WTC11 (cell line): ENCODE data around the gene BLOC1S4. TPM values are rescaled to one million over a fixed set of nuclear protein-coding genes. Genes with fewer than 3 reads are reported as not detected.

Experiments
- ATAC-seq: fragments of 200-7000 bp; cut with Tn5 transposase; 2 replicates; pipeline ENCODE4 v1.10.0; 2021; ENCODE audit warnings: mild to moderate bottlenecking, moderate library complexity
- CTCF ChIA-PET: fragments of 300-600 bp; sonication (Branson Sonifier 250); formaldehyde crosslinking; loops from one replicate; lab custom pipeline; 2021; ENCODE audit warnings: antibody characterized with exemption; lab: Charles Lee
- POLR2A ChIA-PET: fragments of 350-600 bp; sonication (Branson Sonifier 250); formaldehyde crosslinking; loops from one replicate; lab custom pipeline; 2021; ENCODE audit warnings: antibody characterized with exemption; lab: Charles Lee
- DNase-seq: peaks from one replicate; pipeline ENCODE4 v3.0.0; 2021; ENCODE audit warnings: low spot score
- H3K27ac Mint-ChIP-seq: 2 replicates; pipeline ENCODE4 v1.8.0; 2021; ENCODE audit warnings: mixed read lengths
- H3K27me3 Mint-ChIP-seq: 2 replicates; pipeline ENCODE4 v1.8.0; 2021; ENCODE audit warnings: low read depth, mild to moderate bottlenecking, moderate library complexity, mixed read lengths
- H3K36me3 Mint-ChIP-seq: 2 replicates; pipeline ENCODE4 v1.8.0; 2021; ENCODE audit warnings: mixed read lengths
- H3K4me1 Mint-ChIP-seq: 2 replicates; pipeline ENCODE4 v1.8.0; 2022; ENCODE audit warnings: mixed read lengths
- H3K4me3 Mint-ChIP-seq: 2 replicates; pipeline ENCODE4 v1.8.0; 2021; ENCODE audit warnings: mild to moderate bottlenecking, moderate library complexity, mixed read lengths
- H3K9me3 Mint-ChIP-seq: 2 replicates; pipeline ENCODE4 v1.8.0; 2021; ENCODE audit warnings: mixed read lengths
- ATF6 ChIP-seq: sonication (generic); formaldehyde crosslinking; IDR thresholded peaks from 2 replicates; pipeline ENCODE4 v1.8.1; 2023; ENCODE audit warnings: mild to moderate bottlenecking, missing genetic modification reagents
- CTCF ChIP-seq: fragments of 200-600 bp; IDR thresholded peaks from 2 replicates; pipeline ENCODE4 v1.8.0; 2022; ENCODE audit warnings: antibody characterized with exemption
- FOXP4 ChIP-seq: sonication (generic); formaldehyde crosslinking; IDR thresholded peaks from 2 replicates; pipeline ENCODE4 v1.8.0; 2022; ENCODE audit warnings: mild to moderate bottlenecking, missing genetic modification reagents
- GTF2I ChIP-seq: fragments of 250-450 bp; sonication (Bioruptor Pico); conservative IDR thresholded peaks from 2 replicates; pipeline ENCODE4 v1.4.0; 2021; ENCODE audit warnings: mild to moderate bottlenecking
- HMGA2 ChIP-seq: fragments of 250-450 bp; sonication (Bioruptor Pico); IDR thresholded peaks from 2 replicates; pipeline ENCODE4 v1.4.0; 2021; ENCODE audit warnings: mild to moderate bottlenecking, moderate library complexity
- IRF1 ChIP-seq: sonication (generic); formaldehyde crosslinking; IDR thresholded peaks from 2 replicates; pipeline ENCODE4 v1.8.0; 2023; ENCODE audit warnings: missing genetic modification reagents
- JUN ChIP-seq: sonication (generic); formaldehyde crosslinking; IDR thresholded peaks from 2 replicates; pipeline ENCODE4 v1.8.0; 2023; ENCODE audit warnings: mild to moderate bottlenecking, missing genetic modification reagents
- NR2C2 ChIP-seq: sonication (generic); formaldehyde crosslinking; IDR thresholded peaks from 2 replicates; pipeline ENCODE4 v1.8.0; 2022; ENCODE audit warnings: mild to moderate bottlenecking, missing genetic modification reagents
- SOX15 ChIP-seq: fragments of 250-450 bp; sonication (Bioruptor Pico); IDR thresholded peaks from 2 replicates; pipeline ENCODE4 v1.9.0; 2021; ENCODE audit warnings: mild to moderate bottlenecking
- TCF7 ChIP-seq: sonication (generic); formaldehyde crosslinking; IDR thresholded peaks from 2 replicates; pipeline ENCODE4 v1.8.0; 2022; ENCODE audit warnings: mild to moderate bottlenecking, low read depth, missing genetic modification reagents, moderate library complexity
- TP53 ChIP-seq: sonication (generic); formaldehyde crosslinking; IDR thresholded peaks from 2 replicates; pipeline ENCODE4 v1.8.1; 2023; ENCODE audit warnings: mild to moderate bottlenecking, missing genetic modification reagents
- ZBTB43 ChIP-seq: sonication (generic); formaldehyde crosslinking; IDR thresholded peaks from 2 replicates; pipeline ENCODE4 v1.8.1; 2023; ENCODE audit warnings: mild to moderate bottlenecking, missing genetic modification reagents
- ZMAT4 ChIP-seq: fragments of 250-450 bp; sonication (Bioruptor Pico); IDR thresholded peaks from 2 replicates; pipeline ENCODE4 v1.9.0; 2021; ENCODE audit warnings: mild to moderate bottlenecking
- ZNF121 ChIP-seq: sonication (generic); formaldehyde crosslinking; IDR thresholded peaks from 2 replicates; pipeline ENCODE4 v1.8.0; 2023; ENCODE audit warnings: missing genetic modification reagents
- ZNF232 ChIP-seq: sonication (generic); formaldehyde crosslinking; IDR thresholded peaks from 2 replicates; pipeline ENCODE4 v1.8.0; 2022; ENCODE audit warnings: mild to moderate bottlenecking, missing genetic modification reagents
- ZNF425 ChIP-seq: fragments of 250-450 bp; sonication (Bioruptor Pico); conservative IDR thresholded peaks from 2 replicates; pipeline ENCODE4 v1.9.0; 2021; ENCODE audit warnings: mild to moderate bottlenecking
- ZNF532 ChIP-seq: fragments of 250-450 bp; sonication (Bioruptor Pico); IDR thresholded peaks from 2 replicates; pipeline ENCODE4 v1.9.0; 2021; ENCODE audit warnings: mild to moderate bottlenecking, borderline replicate concordance
- total RNA-seq: library from RNA; stranded (reverse); gene quantifications from 3 replicates; pipeline ENCODE4 v1.2.3, GENCODE V29; 2021

The BLOC1S4 gene
- total RNA-seq, 1 experiment from 2014 or later, result 21.4 TPM

- no peaks in the 10 kb centered on the region for H3K27me3 Mint-ChIP-seq
- DNase-seq (peak; percentile 86), ATAC-seq (peak; percentile 100)
These were observed 14.6 kb upstream of the BLOC1S4 start for GRCh38 chr4:6701371-6701770.

GRCh38 chr4:6702761-6703160 lies 13.2 kb upstream of the BLOC1S4 start:
- no peak overlapping the region for H3K27ac Mint-ChIP-seq
- CTCF ChIA-PET, result interaction anchor here (2.4 to 2.9 kb wide), 3 partner anchors 14 to 27 kb away, joined by 13 to 56 read pairs (median 27); no protein-coding TSS in a partner anchor
- ATAC-seq (no peak), DNase-seq (no peak)
- POLR2A ChIA-PET, result no interaction called here
- H3K4me1 Mint-ChIP-seq, result peaks cover 6% of the 10 kb centered on the region
- H3K36me3 Mint-ChIP-seq, result peaks cover 41% of the 10 kb centered on the region
- no peak overlapping the region for H3K4me3 Mint-ChIP-seq
- H3K9me3 Mint-ChIP-seq, result peaks cover 29% of the 10 kb centered on the region
- H3K27me3 Mint-ChIP-seq, result no peaks in the 10 kb centered on the region
- no peak for TF ChIP-seq FOXP4 (CRISPR knock-in tag)
- no peak for TF ChIP-seq ZNF532 (CRISPR knock-in tag)
- no peak for TF ChIP-seq GTF2I (CRISPR knock-in tag)
- TF ChIP-seq ZNF121 (CRISPR knock-in tag), result no peak
- no peak for TF ChIP-seq ZBTB43 (CRISPR knock-in tag)
- TF ChIP-seq ZNF425, result no peak
- no peak for TF ChIP-seq ZNF232 (CRISPR knock-in tag)
- TF ChIP-seq TP53 (CRISPR knock-in tag), result no peak
- TF ChIP-seq JUN, result no peak
- TF ChIP-seq TCF7 (CRISPR knock-in tag), result no peak
- no peak for TF ChIP-seq HMGA2 (CRISPR knock-in tag)
- no peak for TF ChIP-seq ATF6 (CRISPR knock-in tag)
- TF ChIP-seq NR2C2 (CRISPR knock-in tag), result no peak
- no peak for TF ChIP-seq SOX15
- TF ChIP-seq ZMAT4 (CRISPR knock-in tag), result no peak
- TF ChIP-seq IRF1 (CRISPR knock-in tag), result no peak

More at GRCh38 chr4:6701371-6701770, 14.6 kb upstream of the BLOC1S4 start:
- ChIA-PET CTCF (interaction anchor here (0.6 to 2.9 kb wide), 34 partner anchors 8 to 400 kb away, joined by 3 to 56 read pairs (median 4); partner anchors contain the start of genes BLOC1S4, MAN2B2, MRFAP1L1 and TBC1D14), POLR2A (interaction anchor here (0.9 kb wide), 1 partner anchor 15 kb away, joined by 3 read pairs; the partner anchor contains the start of gene BLOC1S4)
- Mint-ChIP-seq H3K27ac (no peak overlapping the region), H3K4me1 (no peaks in the 10 kb centered on the region), H3K9me3 (peaks cover 29% of the 10 kb centered on the region), H3K36me3 (peaks cover 33% of the 10 kb centered on the region), H3K4me3 (no peak overlapping the region)
- TF ChIP-seq TP53 (CRISPR knock-in tag), result no peak
- peak; percentile 86 for TF ChIP-seq CTCF
